GM12875 (cell line): ENCODE data around the gene CHML.

Source experiments
- H3K4me3 ChIP-seq: one replicate; pipeline ENCODE4 v1.5.1; 2011; ENCODE audit warnings: low read depth, low read length, control low read depth
- TF ChIP-seq, protein P1 (sequence below): IDR thresholded peaks from 2 replicates; pipeline ENCODE4 v1.5.1; 2011; ENCODE audit warnings: low read depth, mild to moderate bottlenecking, control low read depth, inconsistent platforms, low read length, moderate library complexity, borderline replicate concordance; ENCODE audit not compliant: insufficient read depth

CHML gene

DNA sequence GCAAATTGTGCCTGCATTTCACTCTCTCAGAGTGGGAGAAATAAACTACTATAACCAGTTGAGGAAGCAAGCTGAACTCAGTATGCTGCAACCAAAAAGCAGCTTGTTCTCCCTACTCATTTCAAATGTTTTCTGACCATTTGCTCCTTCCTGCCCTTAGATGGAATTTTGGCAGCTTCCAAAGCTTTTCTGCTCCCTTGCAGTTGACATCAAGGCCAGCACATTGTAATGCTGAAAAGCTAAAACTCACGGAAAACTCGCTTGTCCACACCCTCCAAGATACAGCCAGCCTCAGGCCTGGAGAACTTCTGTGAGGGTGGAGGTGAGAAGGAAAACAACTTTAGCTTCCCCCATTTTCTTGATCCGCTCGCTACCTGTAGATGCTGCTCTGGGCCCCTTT, 5.0 kb upstream of the CHML start:
- TF ChIP-seq, protein P1, sequence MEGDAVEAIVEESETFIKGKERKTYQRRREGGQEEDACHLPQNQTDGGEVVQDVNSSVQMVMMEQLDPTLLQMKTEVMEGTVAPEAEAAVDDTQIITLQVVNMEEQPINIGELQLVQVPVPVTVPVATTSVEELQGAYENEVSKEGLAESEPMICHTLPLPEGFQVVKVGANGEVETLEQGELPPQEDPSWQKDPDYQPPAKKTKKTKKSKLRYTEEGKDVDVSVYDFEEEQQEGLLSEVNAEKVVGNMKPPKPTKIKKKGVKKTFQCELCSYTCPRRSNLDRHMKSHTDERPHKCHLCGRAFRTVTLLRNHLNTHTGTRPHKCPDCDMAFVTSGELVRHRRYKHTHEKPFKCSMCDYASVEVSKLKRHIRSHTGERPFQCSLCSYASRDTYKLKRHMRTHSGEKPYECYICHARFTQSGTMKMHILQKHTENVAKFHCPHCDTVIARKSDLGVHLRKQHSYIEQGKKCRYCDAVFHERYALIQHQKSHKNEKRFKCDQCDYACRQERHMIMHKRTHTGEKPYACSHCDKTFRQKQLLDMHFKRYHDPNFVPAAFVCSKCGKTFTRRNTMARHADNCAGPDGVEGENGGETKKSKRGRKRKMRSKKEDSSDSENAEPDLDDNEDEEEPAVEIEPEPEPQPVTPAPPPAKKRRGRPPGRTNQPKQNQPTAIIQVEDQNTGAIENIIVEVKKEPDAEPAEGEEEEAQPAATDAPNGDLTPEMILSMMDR = no peak
- H3K4me3 ChIP-seq = no peak overlapping the region

DNA sequence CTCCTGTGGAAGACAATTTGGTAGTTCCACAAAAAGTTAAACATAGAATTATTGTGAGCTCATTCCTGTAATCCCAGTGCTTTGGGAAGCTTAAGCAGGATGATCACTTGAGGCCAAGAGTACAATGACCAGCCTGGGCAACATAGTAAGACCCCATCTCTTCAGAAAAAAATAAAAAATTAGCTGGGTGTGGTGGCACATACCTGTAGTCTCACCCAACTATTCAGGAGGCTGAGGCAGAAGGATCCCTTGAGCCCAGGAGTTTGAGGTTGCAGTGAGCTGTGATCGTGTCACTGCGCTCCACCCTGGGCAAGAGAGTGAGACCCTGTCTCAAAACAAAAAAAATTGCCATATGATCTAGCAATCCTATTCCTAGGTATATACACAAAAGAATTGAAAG, 4.1 kb upstream of the CHML start:
- TF ChIP-seq, protein P1 = no peak
- no peak overlapping the region for H3K4me3 ChIP-seq

DNA sequence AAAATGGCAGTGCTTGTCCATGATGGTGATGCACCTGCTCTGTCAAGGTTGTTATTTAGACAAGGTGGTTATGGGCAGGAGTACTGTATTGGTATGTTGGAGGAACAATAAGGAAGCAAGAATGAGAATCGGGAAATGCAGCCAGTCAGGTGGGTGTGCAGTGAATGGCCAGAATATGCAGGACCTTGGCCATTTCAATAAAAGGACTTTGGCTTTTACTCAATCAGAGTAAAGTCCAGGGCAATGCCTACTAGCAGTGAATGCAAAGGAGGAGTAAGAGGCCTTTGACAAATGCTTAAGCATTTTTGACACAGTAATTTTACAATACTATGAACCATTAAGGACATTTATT, 2.4 kb upstream of the CHML start:
- TF ChIP-seq, protein P1 = no peak
- H3K4me3 ChIP-seq = no peak overlapping the region

DNA sequence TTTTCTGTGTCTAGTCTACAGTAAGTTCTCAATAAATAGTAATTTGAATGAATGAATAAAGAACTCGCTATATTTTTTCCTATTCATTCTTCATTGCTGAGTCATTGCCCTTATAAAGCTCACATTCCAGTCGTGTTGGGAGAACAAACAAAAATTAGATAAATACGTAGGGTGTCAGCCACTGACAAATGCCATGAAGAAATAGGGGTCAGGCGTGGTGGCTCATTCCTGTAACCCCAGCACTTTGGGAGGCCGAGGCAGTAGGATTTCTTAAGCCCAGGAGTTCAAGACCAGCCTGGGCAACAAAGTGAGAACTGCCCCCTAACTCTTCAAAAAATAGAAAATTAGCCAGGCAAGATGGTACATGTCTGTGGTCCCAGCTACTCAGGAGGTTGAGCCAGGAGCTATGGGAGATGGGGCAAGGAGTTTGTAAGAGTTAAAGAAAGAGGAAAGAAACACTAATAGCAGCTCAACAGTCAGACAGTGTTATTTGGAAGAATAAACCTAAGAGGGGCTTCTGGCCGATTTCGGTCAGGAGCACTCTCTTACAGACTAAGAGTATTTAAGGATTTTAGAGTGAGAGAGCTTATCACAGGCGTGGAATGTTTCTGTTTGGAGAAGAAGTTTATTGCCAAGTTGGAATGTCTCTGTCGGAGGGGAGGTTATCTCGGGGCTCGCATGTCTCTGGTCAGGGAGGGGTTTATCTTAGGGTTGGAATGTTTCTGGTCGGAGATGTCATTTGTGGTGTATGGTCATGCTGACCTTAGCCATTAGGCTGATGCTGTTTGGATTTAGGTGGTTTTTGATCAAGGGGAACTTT, 1.8 kb upstream of the CHML start:
- no peak overlapping the region for H3K4me3 ChIP-seq
- TF ChIP-seq, protein P1 = no peak

DNA sequence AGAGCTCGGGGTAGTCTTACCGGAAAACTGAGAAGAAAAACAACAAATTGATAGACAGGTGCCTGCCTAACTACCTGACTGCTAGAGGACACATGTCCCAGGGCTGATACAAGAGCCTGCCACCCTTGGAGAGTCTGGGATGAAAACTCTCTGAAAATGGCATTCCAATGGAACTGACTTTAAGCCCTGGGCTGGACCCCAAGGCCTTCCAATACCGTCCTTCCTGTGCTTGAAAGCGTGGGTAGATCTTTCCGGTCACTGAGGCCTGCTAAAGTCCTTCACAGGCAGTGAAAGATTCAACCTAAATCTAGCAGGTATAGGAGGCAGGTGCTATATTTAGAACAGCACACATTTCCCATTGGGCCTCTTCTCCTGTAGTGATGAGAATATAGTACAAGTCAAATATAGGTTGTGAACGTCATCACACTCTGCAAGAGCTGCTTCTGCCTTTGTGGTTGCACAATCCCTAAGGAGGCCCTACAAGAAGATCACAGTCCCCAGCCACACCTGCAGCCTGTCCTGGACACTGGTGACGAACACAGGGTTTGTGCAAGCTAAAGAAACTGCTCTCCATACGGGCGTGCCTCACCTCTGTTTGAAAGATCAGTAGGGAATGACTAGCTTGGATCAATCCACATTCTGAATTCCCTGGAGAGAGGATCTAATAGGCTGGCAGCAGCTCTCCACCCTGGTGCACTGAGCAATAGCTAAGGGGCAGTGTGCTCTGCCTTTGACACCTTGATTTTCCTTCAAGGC, 876 bp upstream of the CHML start:
- no peak overlapping the region for H3K4me3 ChIP-seq
- TF ChIP-seq, protein P1 = no peak

DNA sequence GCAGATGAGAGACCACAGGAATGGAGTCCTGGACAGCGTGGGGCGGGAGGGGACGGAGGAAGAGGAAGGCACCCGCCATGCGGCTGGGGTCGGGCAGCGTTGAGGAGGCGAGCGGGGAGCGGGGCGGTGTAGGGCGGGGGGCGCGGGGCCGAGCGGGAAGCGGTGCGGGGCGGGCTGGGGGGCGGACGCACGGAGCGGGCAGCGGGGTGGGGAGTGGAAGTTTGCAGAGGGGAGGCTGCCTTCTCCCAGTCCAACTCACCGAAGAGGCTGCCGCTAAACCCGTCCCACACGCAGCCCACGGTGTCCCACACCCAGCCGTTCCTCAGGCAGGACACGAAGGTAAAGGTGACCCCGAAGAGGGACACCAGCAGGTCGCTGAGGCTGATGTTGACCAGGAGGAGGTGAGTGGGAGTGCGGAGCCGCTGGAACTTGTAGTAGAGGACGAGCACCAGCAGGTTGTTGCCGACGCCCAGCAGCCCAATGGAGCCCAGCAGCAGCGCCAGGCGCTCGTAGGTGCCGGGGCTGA, 483 bp downstream of the CHML start:
- H3K4me3 ChIP-seq = peak overlapping the region; percentile 94
- TF ChIP-seq, protein P1 = no peak

DNA sequence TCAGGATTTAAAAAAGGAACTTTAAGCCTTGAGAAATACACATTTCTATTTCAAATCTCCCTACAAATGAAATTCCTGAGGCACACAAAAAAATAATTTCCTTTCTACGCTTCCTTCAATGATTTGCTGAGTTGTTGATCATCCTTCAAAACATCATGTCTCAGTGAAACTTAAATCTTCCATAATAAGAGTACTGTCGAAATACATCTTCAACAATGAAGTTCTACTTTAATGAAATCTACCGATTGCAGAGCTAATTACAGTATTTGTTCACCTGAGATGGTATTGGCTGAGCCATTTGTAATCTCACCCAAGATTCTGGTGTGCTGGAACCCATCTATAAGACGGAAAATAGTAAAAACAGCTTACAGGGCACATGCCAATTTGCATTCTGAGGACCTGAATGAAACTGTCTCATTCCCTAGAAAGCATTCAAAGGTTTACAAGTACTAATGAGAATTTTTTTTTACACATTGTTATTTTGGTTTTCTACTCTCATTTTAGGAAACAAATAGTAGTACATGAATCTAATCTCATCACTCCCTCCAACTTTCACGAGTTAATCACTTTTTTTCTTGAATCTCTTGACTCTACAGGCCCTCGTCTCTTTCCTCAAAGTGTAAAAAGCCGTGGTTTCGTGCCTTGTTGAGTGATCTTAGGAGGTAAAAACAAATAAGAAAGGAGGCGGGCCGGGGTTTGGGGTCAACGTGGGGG, 1.1 kb downstream of the CHML start:
- TF ChIP-seq, protein P1 = no peak

More for the DNA sequence above, 1.1 kb downstream of the CHML start:
- peak overlapping the region; percentile 94 for H3K4me3 ChIP-seq
